Peyer's patch (tissue), 4 donors: ENCODE data around the gene TRIM34. TPM values are rescaled to one million over a fixed set of nuclear protein-coding genes. Genes with fewer than 3 reads are reported as not detected.
"Not testable (repeated sequence)": the region's sequence is repeated elsewhere in the genome, so short reads cannot be mapped to it uniquely, and the experiment has no call there.

Experiments
- DNase-seq, 3 donors: peaks; one replicate each; pipeline ENCODE4 v3.0.0-alpha.2; 2017 to 2019
- H3K27ac ChIP-seq, 4 donors: fragments of 200-600 bp; sonication (generic); one replicate each; pipeline ENCODE4 v1.5.1; 2016 to 2019
- H3K27me3 ChIP-seq, 2 donors: fragments of 200-600 bp; sonication (generic); one replicate each; pipeline ENCODE4 v1.5.1; 2019
- H3K36me3 ChIP-seq, 3 donors: fragments of 200-600 bp; sonication (generic); one replicate each; pipeline ENCODE4 v1.5.1; 2016 to 2019
- H3K4me1 ChIP-seq, 4 donors: fragments of 200-600 bp; sonication (generic); one replicate each; pipeline ENCODE4 v1.5.1; 2016 to 2019
- H3K4me3 ChIP-seq, 4 donors: fragments of 200-600 bp; sonication (generic); 1 replicate in 3 of 4; 2 replicates in 1 of 4; pipeline ENCODE4 v1.5.1; 2016 to 2019; ENCODE audit warnings: mild to moderate bottlenecking in 1 of 4
- H3K9me3 ChIP-seq, 4 donors: fragments of 200-600 bp; sonication (generic); one replicate each; pipeline ENCODE4 v1.5.1; 2016 to 2019; ENCODE audit warnings: mild to moderate bottlenecking in 1 of 4
- CTCF ChIP-seq, 6 experiments: fragments of 450-650 bp in 4 of 6; fragments of 200-600 bp in 2 of 6; sonication (generic) in 1 of 6; IDR thresholded peaks; one replicate each; pipeline ENCODE4 v1.5.1; 2017 to 2019; ENCODE audit warnings: antibody characterized with exemption in 6 of 6, mild to moderate bottlenecking in 3 of 6, moderate library complexity in 1 of 6
- POLR2A ChIP-seq, 2 donors: fragments of 450-650 bp; IDR thresholded peaks; one replicate each; pipeline ENCODE4 v1.5.1; 2017; ENCODE audit warnings: antibody characterized with exemption in 2 of 2, mild to moderate bottlenecking in 2 of 2, moderate library complexity in 2 of 2
- total RNA-seq, 4 donors: library from RNA; depleted of rRNA; stranded (reverse); fragments of >200 nt; gene quantifications; one replicate each; pipeline ENCODE4 v1.1.0, GENCODE V29; 2016

The TRIM34 gene
- total RNA-seq, 4 donors from 2014 or later: 6.7 to 14.9 (median 11.0) TPM

- not testable (repeated sequence) for DNase-seq
Measured at GRCh38 chr11:5683620-5684019, 58.8 kb downstream of the TRIM34 start.

GRCh38 chr11:5684036-5684645, 59.3 kb downstream of the TRIM34 start:
- DNase-seq: no peak
- peaks cover 0 to 12% (median 5%) of the 10 kb centered on the region in 4 donors for H3K4me1 ChIP-seq
- H3K27me3 ChIP-seq: no peaks in the 10 kb centered on the region
- H3K4me3 ChIP-seq: peak overlapping the region; percentile 43 to 60 (median 50)
- H3K9me3 ChIP-seq: no peaks in the 10 kb centered on the region
- H3K27ac ChIP-seq: peak overlapping the region; percentile 76 to 88 (median 84)
- TF ChIP-seq POLR2A (IDR thresholded peaks at IDR 0.05) (no peak), CTCF (IDR thresholded peaks at IDR 0.05) (no peak)
- peaks cover 0 to 9% (median 0%) of the 10 kb centered on the region in 3 donors for H3K36me3 ChIP-seq

More at GRCh38 chr11:5683620-5684019, 58.8 kb downstream of the TRIM34 start:
- Histone ChIP-seq H3K27ac (peak overlapping the region; percentile 76 to 88 (median 84)), H3K4me3 (peak overlapping the region; percentile 43 to 60 (median 50)), H3K36me3 (peaks cover 0 to 14% (median 0%) of the 10 kb centered on the region in 3 donors)
- TF ChIP-seq POLR2A (IDR thresholded peaks at IDR 0.05): peak in 1 of 2 donors; percentile 32
- not testable (repeated sequence) for H3K9me3 ChIP-seq, H3K4me1 ChIP-seq, H3K27me3 ChIP-seq

GRCh38 chr11:5684646-5685362, 60.0 kb downstream of the TRIM34 start, which contains the start of gene TRIM5:
TSS of gene TRIM5 (minus strand) at chr11:5685074. CDS start at chr11:5680177, 4,897 bp downstream.
- no peaks in the 10 kb centered on the region for H3K9me3 ChIP-seq
- peak within 1 kb of the TSS; percentile 43 to 60 (median 50) for H3K4me3 ChIP-seq
- no peaks in the 10 kb centered on the region for H3K27me3 ChIP-seq
- H3K27ac ChIP-seq: peak within 1 kb of the TSS; percentile 76 to 88 (median 84)
- H3K36me3 ChIP-seq: peaks cover 0 to 2% (median 0%) of the 10 kb centered on the region in 3 donors
- peak; percentile 83 to 94 (median 91) for DNase-seq
- TF ChIP-seq CTCF (IDR thresholded peaks at IDR 0.05): peak; percentile 27 to 71 (median 60)
- TF ChIP-seq POLR2A (IDR thresholded peaks at IDR 0.05): peak in 1 of 2 donors; percentile 65
- H3K4me1 ChIP-seq: peaks cover 0 to 15% (median 6%) of the 10 kb centered on the region in 4 donors

- DNase-seq: no peak
- Histone ChIP-seq H3K36me3 (no peaks in the 10 kb centered on the region), H3K9me3 (no peaks in the 10 kb centered on the region), H3K4me3 (no peak overlapping the region), H3K27ac (no peak overlapping the region), H3K4me1 (peaks cover 0 to 21% (median 6%) of the 10 kb centered on the region in 4 donors), H3K27me3 (no peaks in the 10 kb centered on the region)
- no peak for TF ChIP-seq CTCF (IDR thresholded peaks at IDR 0.05)
- TF ChIP-seq POLR2A (IDR thresholded peaks at IDR 0.05): no peak
Measured at GRCh38 chr11:5686426-5686825, 61.6 kb downstream of the TRIM34 start.

GRCh38 chr11:5688482-5688881, 63.7 kb downstream of the TRIM34 start:
- Histone ChIP-seq H3K4me3 (no peak overlapping the region), H3K4me1 (peaks cover 0 to 27% (median 9%) of the 10 kb centered on the region in 4 donors), H3K36me3 (no peaks in the 10 kb centered on the region), H3K9me3 (no peaks in the 10 kb centered on the region), H3K27ac (peak overlapping the region; percentile 79 to 89 (median 87)), H3K27me3 (no peaks in the 10 kb centered on the region)
- DNase-seq: no peak
- TF ChIP-seq CTCF (IDR thresholded peaks at IDR 0.05) (no peak), POLR2A (IDR thresholded peaks at IDR 0.05) (no peak)

- Histone ChIP-seq H3K4me1 (peaks cover 0 to 27% (median 8%) of the 10 kb centered on the region in 4 donors), H3K27me3 (no peaks in the 10 kb centered on the region), H3K27ac (peak within 1 kb of the TSS; percentile 79 to 89 (median 87)), H3K9me3 (no peaks in the 10 kb centered on the region), H3K36me3 (no peaks in the 10 kb centered on the region), H3K4me3 (peak within 1 kb of the TSS; percentile 48 to 59 (median 54))
- TF ChIP-seq POLR2A (IDR thresholded peaks at IDR 0.05) (peak in 1 of 2 donors; percentile 39), CTCF (IDR thresholded peaks at IDR 0.05) (no peak)
- peak in 2 of 3 donors; percentile 73 to 81 for DNase-seq
Measured at GRCh38 chr11:5689551-5689983, 64.8 kb downstream of the TRIM34 start, which contains the start of gene TRIM22. TSS of gene TRIM22 (plus strand) at chr11:5689790. CDS start at chr11:5696233, 6,443 bp downstream.
